ENCODE results near the gene GRM3. TPM values are rescaled to one million over a fixed set of nuclear protein-coding genes. Genes with fewer than 3 reads are reported as not detected.

Gene GRM3
- polyA plus RNA-seq, 2 of the 4 experiments (the other 2 are of a cell fraction), result not detected

GRCh38 chr7:86645676-86646276 is 2.1 kb downstream of the GRM3 start:
- FAIRE-seq, result no peak
- POLR2A ChIA-PET, result no interaction called here
- H3K4me2 ChIP-seq, result no peak overlapping the region
- H3K27ac ChIP-seq, result no peak overlapping the region
- 19% methylated on average over 2 of the region's 2 CpGs for WGBS (ENCODE audit: missing lambda C conversion rate)
- no peak overlapping the region for H3K4me3 ChIP-seq
- CTCF ChIA-PET, result no interaction called here
- ATAC-seq, result no peak
- TF ChIP-seq KDM1A (IDR thresholded peaks at IDR 0.05; ENCODE audit: low read depth), result no peak
- TF ChIP-seq ESRRA (IDR thresholded peaks at IDR 0.05; ENCODE audit: borderline replicate concordance, low read length), result no peak
- no peak for TF ChIP-seq POLR2AphosphoS2 (conservative IDR thresholded peaks at IDR 0.05; ENCODE audit: low read length)
- TF ChIP-seq FOXS1 (CRISPR knock-in tag; IDR thresholded peaks at IDR 0.05), result no peak
- no peak for TF ChIP-seq JUNB (IDR thresholded peaks at IDR 0.05)
- TF ChIP-seq RFX5 (IDR thresholded peaks at IDR 0.05), result no peak
- no peak for TF ChIP-seq CHD2 (IDR thresholded peaks at IDR 0.05; ENCODE audit: low read length, partially characterized antibody)
- no peak for TF ChIP-seq HOXB5 (CRISPR knock-in tag; IDR thresholded peaks at IDR 0.05)
- no peak for TF ChIP-seq MAZ (IDR thresholded peaks at IDR 0.05; ENCODE audit: borderline replicate concordance, low read depth, low read length)
- no peak for TF ChIP-seq POLR2A (IDR thresholded peaks at IDR 0.05; ENCODE audit: low read length)
- TF ChIP-seq TFCP2L1 (CRISPR knock-in tag; IDR thresholded peaks at IDR 0.05), result no peak
- TF ChIP-seq SREBF2 (IDR thresholded peaks at IDR 0.05), result no peak
- TF ChIP-seq KDM5A (IDR thresholded peaks at IDR 0.05), result no peak
- no peaks in the 10 kb centered on the region for H3K9me3 ChIP-seq
- no peaks in the 10 kb centered on the region for H3K4me1 ChIP-seq
- DNase-seq (ENCODE audit: low read depth in 1 of 2, low spot score in 1 of 2), result no peak

GRCh38 chr7:86647385-86648094 is 3.8 kb downstream of the GRM3 start:
- Histone ChIP-seq H3K4me2 (no peak overlapping the region), H3K4me1 (no peaks in the 10 kb centered on the region), H3K27ac (no peak overlapping the region), H3K9me3 (no peaks in the 10 kb centered on the region), H3K4me3 (no peak overlapping the region)
- ChIA-PET CTCF (no interaction called here), POLR2A (no interaction called here)
- 50% methylated on average over 5 of the region's 5 CpGs for WGBS (ENCODE audit: missing lambda C conversion rate)
- FAIRE-seq (no peak), DNase-seq (ENCODE audit: low read depth in 1 of 2, low spot score in 1 of 2) (no peak), ATAC-seq (no peak)
- TF ChIP-seq EP300 (IDR thresholded peaks at IDR 0.05) (no peak), RARB (CRISPR knock-in tag; IDR thresholded peaks at IDR 0.05) (no peak), HDAC2 (IDR thresholded peaks at IDR 0.05) (no peak), ZFP36 (IDR thresholded peaks at IDR 0.05; ENCODE audit: borderline replicate concordance, partially characterized antibody) (no peak), RFX5 (IDR thresholded peaks at IDR 0.05) (no peak), BHLHE40 (IDR thresholded peaks at IDR 0.05; ENCODE audit: low read depth, low read length) (no peak), TFCP2L1 (CRISPR knock-in tag; IDR thresholded peaks at IDR 0.05) (no peak), ZSCAN20 (CRISPR knock-in tag; IDR thresholded peaks at IDR 0.05) (no peak), USF2 (IDR thresholded peaks at IDR 0.05) (no peak), CBX2 (IDR thresholded peaks at IDR 0.05; ENCODE audit: borderline replicate concordance, low read depth) (no peak), HOXB5 (CRISPR knock-in tag; IDR thresholded peaks at IDR 0.05) (no peak), TP53 (CRISPR knock-in tag; IDR thresholded peaks at IDR 0.05) (no peak), MYC (IDR thresholded peaks at IDR 0.05; ENCODE audit: borderline replicate concordance, low read length) (no peak), ESRRA (IDR thresholded peaks at IDR 0.05; ENCODE audit: borderline replicate concordance, low read length) (no peak), HOXB13 (CRISPR knock-in tag; IDR thresholded peaks at IDR 0.05; ENCODE audit: low read depth) (no peak)

GRCh38 chr7:86648169-86648568 is 4.5 kb downstream of the GRM3 start:
- POLR2A ChIA-PET, result no interaction called here
- TF ChIP-seq CEBPB (IDR thresholded peaks at IDR 0.05) (no peak), ZFP36 (IDR thresholded peaks at IDR 0.05; ENCODE audit: borderline replicate concordance, partially characterized antibody) (no peak), TFCP2L1 (CRISPR knock-in tag; IDR thresholded peaks at IDR 0.05) (no peak), CTCF (IDR thresholded peaks at IDR 0.05) (no peak), RAD21 (conservative IDR thresholded peaks at IDR 0.05 in 1 of 2, IDR thresholded peaks at IDR 0.05 in 1 of 2) (no peak), MYC (IDR thresholded peaks at IDR 0.05; ENCODE audit: borderline replicate concordance, low read length) (no peak), RNF2 (IDR thresholded peaks at IDR 0.05; ENCODE audit: borderline replicate concordance, low read depth) (no peak), HES2 (IDR thresholded peaks at IDR 0.05) (no peak), FOXS1 (CRISPR knock-in tag; IDR thresholded peaks at IDR 0.05) (no peak), GATA3 (IDR thresholded peaks at IDR 0.05; ENCODE audit: borderline replicate concordance) (no peak), SMC3 (IDR thresholded peaks at IDR 0.05) (no peak)
- Histone ChIP-seq H3K9me3 (no peaks in the 10 kb centered on the region), H3K27ac (no peak overlapping the region), H3K4me2 (no peak overlapping the region), H3K4me1 (no peaks in the 10 kb centered on the region), H3K4me3 (no peak overlapping the region)
- DNase-seq (ENCODE audit: low read depth in 1 of 2, low spot score in 1 of 2), result no peak
- ATAC-seq, result no peak
- 0% methylated on average over 1 of the region's 1 CpG for WGBS (ENCODE audit: missing lambda C conversion rate)
- FAIRE-seq, result no peak
- CTCF ChIA-PET, result no interaction called here

Measured in A549 (cell line).